ENCODE data around the gene ATF1. TPM values are rescaled to one million over a fixed set of nuclear protein-coding genes. Genes with fewer than 3 reads are reported as not detected.

ATF1 gene
- total RNA-seq, 1 experiment from 2014 or later: 47.0 TPM

DNA sequence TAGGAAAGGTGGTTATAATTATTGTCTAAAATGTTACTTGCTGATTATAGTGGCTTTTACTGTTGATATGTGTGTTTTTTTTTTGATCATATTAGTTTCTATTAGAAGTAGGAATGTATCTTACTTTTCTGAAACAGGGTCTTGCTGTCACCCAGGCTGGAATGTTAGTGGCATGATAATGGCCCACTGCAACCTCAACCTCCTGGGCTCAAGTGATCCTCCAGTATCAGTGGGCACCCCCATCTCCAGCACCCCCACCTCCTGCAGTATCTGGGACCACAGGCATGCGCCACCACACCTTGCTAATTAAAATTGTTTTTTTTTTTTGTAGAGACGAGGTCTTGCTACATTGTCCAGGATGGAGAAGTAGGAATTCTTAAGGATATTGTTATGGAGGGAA lies 11.3 kb downstream of the ATF1 start:
- no peaks in the 10 kb centered on the region for H3K27me3 ChIP-seq (replicated peaks; ENCODE audit: control insufficient read depth, insufficient read depth, low read length)
- H3K27ac Mint-ChIP-seq (ENCODE audit: unreplicated experiment): no peak overlapping the region
- CTCF ChIA-PET: no interaction called here
- H3K4me1 Mint-ChIP-seq (ENCODE audit: low read depth, unreplicated experiment): peaks cover 12% of the 10 kb centered on the region
- no peak overlapping the region for H3K4me3 Mint-ChIP-seq (ENCODE audit: unreplicated experiment)
- H3K4me3 ChIP-seq (ENCODE audit: low read depth, low read length): no peak overlapping the region
- no TSS peak for BruUV-seq (replicated peaks)
- H3K4me1 ChIP-seq: 0 out of 2 replicates have a peak, but pooled peaks cover 3% of the 10 kb centered on the region
- no peaks in the 10 kb centered on the region; the same call in 1 of the 2 replicates for H3K36me3 ChIP-seq (ENCODE audit: control insufficient read depth, insufficient read depth, low read length)
- no peaks in the 10 kb centered on the region for H3K27me3 Mint-ChIP-seq (ENCODE audit: insufficient read depth, unreplicated experiment)
- H3K36me3 Mint-ChIP-seq (ENCODE audit: insufficient read depth, unreplicated experiment): peaks cover 36% of the 10 kb centered on the region
- no peak for DNase-seq
- TF ChIP-seq, protein P1, sequence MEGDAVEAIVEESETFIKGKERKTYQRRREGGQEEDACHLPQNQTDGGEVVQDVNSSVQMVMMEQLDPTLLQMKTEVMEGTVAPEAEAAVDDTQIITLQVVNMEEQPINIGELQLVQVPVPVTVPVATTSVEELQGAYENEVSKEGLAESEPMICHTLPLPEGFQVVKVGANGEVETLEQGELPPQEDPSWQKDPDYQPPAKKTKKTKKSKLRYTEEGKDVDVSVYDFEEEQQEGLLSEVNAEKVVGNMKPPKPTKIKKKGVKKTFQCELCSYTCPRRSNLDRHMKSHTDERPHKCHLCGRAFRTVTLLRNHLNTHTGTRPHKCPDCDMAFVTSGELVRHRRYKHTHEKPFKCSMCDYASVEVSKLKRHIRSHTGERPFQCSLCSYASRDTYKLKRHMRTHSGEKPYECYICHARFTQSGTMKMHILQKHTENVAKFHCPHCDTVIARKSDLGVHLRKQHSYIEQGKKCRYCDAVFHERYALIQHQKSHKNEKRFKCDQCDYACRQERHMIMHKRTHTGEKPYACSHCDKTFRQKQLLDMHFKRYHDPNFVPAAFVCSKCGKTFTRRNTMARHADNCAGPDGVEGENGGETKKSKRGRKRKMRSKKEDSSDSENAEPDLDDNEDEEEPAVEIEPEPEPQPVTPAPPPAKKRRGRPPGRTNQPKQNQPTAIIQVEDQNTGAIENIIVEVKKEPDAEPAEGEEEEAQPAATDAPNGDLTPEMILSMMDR (IDR thresholded peaks at IDR 0.05; ENCODE audit: insufficient read depth in 1 of 2, low read depth in 1 of 2, low read length in 1 of 2, severe bottlenecking in 1 of 2, unreplicated experiment in 1 of 2): no peak
- intact Hi-C loops (cut with micrococcal nuclease; ENCODE audit: unreplicated experiment): no loop called here
- H3K9me3 ChIP-seq: no peaks in the 10 kb centered on the region
- POLR2A ChIA-PET: interaction anchor here (0.7 kb wide), 1 partner anchor 246 kb away, joined by 4 read pairs; no protein-coding TSS in a partner anchor
- H3K9me3 Mint-ChIP-seq (ENCODE audit: unreplicated experiment): peaks cover 10% of the 10 kb centered on the region

DNA sequence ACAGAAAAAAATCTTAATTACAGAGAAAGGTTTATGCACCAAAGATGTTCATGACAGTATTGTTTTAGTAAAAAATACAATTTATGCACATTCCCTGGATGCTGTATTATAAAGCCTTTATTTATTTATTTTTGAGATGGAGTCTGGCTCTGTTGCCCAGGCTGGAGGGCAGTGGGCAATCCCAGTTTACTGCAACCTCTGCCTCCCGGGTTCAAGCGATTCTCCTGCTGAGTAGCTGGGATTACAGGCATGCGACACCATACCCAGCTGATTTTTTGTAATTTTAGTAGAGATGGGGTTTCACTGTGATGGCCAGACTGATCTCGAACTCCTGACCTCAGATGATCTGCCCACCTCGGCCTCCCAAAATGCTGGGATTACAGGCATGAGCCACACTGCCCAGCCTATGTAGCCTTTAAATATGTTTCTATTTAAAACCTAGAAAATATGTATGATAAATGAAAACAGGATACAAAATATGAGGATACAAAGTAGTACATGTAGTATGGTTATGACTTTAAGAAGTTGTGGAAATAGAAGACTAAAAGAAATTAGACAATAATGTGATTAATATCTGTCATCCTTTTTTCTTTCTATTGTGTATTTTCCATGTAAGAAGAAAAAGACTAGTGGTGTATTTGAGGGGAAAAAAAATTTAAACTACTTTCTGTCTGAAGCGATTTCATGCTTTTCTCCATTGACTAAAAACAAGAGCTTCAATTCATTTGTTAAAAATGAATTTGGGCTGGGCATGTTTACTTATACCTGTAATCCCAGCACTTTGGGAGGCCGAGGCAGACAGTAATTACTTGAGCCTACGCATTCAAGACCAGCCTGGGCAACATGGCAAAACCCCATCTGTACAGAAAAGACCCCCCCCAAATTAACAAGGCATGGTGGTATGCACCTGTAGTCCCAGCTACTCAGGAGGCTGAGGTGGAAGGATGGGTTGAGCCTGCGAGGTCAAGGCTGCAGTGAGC lies 13.1 kb downstream of the ATF1 start:
- H3K27me3 ChIP-seq (replicated peaks; ENCODE audit: control insufficient read depth, insufficient read depth, low read length): no peaks in the 10 kb centered on the region
- DNase-seq: no peak

More for the DNA sequence above, 13.1 kb downstream of the ATF1 start:
- Mint-ChIP-seq H3K4me3 (ENCODE audit: unreplicated experiment) (no peak overlapping the region), H3K27me3 (ENCODE audit: insufficient read depth, unreplicated experiment) (no peaks in the 10 kb centered on the region), H3K4me1 (ENCODE audit: low read depth, unreplicated experiment) (peaks cover 12% of the 10 kb centered on the region), H3K9me3 (ENCODE audit: unreplicated experiment) (peaks cover 10% of the 10 kb centered on the region), H3K36me3 (ENCODE audit: insufficient read depth, unreplicated experiment) (peaks cover 29% of the 10 kb centered on the region), H3K27ac (ENCODE audit: unreplicated experiment) (no peak overlapping the region)
- CTCF ChIA-PET: interaction anchor here (0.7 kb wide), 1 partner anchor 1069 kb away, joined by 3 read pairs; no protein-coding TSS in a partner anchor
- Histone ChIP-seq H3K9me3 (no peaks in the 10 kb centered on the region), H3K4me1 (0 out of 2 replicates have a peak, but pooled peaks cover 3% of the 10 kb centered on the region), H3K36me3 (ENCODE audit: control insufficient read depth, insufficient read depth, low read length) (no peaks in the 10 kb centered on the region; the same call in 1 of the 2 replicates), H3K4me3 (ENCODE audit: low read depth, low read length) (no peak overlapping the region)
- POLR2A ChIA-PET: no interaction called here
- no TSS peak for BruUV-seq (replicated peaks)
- intact Hi-C loops (cut with micrococcal nuclease; ENCODE audit: unreplicated experiment): no loop called here
- TF ChIP-seq, protein P1 (IDR thresholded peaks at IDR 0.05; ENCODE audit: insufficient read depth in 1 of 2, low read depth in 1 of 2, low read length in 1 of 2, severe bottlenecking in 1 of 2, unreplicated experiment in 1 of 2): no peak

All from Caco-2 (cell line).